ENCODE measurements around the gene PRR16.

- TF ChIP-seq CTCF (IDR thresholded peaks at IDR 0.05): no peak
- TF ChIP-seq REST (IDR thresholded peaks at IDR 0.05; ENCODE audit: insufficient read depth in 1 of 2, low read depth in 2 of 2, low read length in 1 of 2): no peak
Observed at GRCh38 chr5:120507197-120507596, 43.1 kb downstream of the PRR16 start.

Data from Panc1 (cell line).